HepG2 (cell line): ENCODE measurements around the gene RAET1E. TPM values are rescaled to one million over a fixed set of nuclear protein-coding genes. Genes with fewer than 3 reads are reported as not detected.

Experiments
- ATAC-seq: fragments of 200-7000 bp; cut with Tn5 transposase; 3 replicates; pipeline ENCODE4 v1.9.1; 2020; ENCODE audit warnings: mild to moderate bottlenecking, moderate library complexity
- BruUV-seq: library from RNA; stranded (reverse); fragments of 400-500 nt; replicated peaks from 2 replicates; lab custom pipeline; 2021; lab: Mats Ljungman, UMichigan
- CTCF ChIA-PET: fragments of 300-600 bp; formaldehyde crosslinking; extraction: SDS; loops from one replicate; lab custom pipeline; 2021; ENCODE audit warnings: low total read pairs, inconsistent platforms, low intra/inter-chr PET ratio; lab: Yijun Ruan, JAX
- POLR2A ChIA-PET: fragments of 350-600 bp; sonication (Branson Sonifier 250); formaldehyde crosslinking; loops from one replicate; lab custom pipeline; 2020; ENCODE audit warnings: antibody characterized with exemption, inconsistent platforms; lab: Yijun Ruan, JAX
- DNase-seq: peaks from one replicate; pipeline ENCODE4 v3.0.0-alpha.2; 2015; ENCODE audit warnings: low spot score
- FAIRE-seq: peaks from 3 replicates; lab custom pipeline; 2011; peaks lifted over from hg19 to GRCh38; lab: Jason Lieb, UNC
- H2AFZ ChIP-seq: one replicate; pipeline ENCODE4 v1.6.1; 2011; ENCODE audit warnings: low read length, inconsistent platforms
- H3K27ac ChIP-seq: fragments of 300-600 bp; 3 replicates; pipeline ENCODE4 v1.8.0; 2011; ENCODE audit warnings: mixed run types, mild to moderate bottlenecking, mixed read lengths, low read length, inconsistent platforms; ENCODE audit not compliant: insufficient read depth; ENCODE audit errors: extremely low read length
- H3K27me3 ChIP-seq, 2 experiments: fragments of 200-600 bp in 1 of 2; 2 replicates in 1 of 2; 3 replicates in 1 of 2; pipeline versions ENCODE4 v1.6.0 to v1.8.0; 2011; ENCODE audit warnings: low read length in 2 of 2, mild to moderate bottlenecking in 2 of 2, moderate library complexity in 2 of 2, inconsistent platforms in 1 of 2; ENCODE audit not compliant: insufficient read depth in 2 of 2, control insufficient read depth in 1 of 2
- H3K36me3 ChIP-seq, 2 experiments: fragments of 200-600 bp in 1 of 2; replicated peaks in 1 of 2; 2 replicates in 1 of 2; 3 replicates in 1 of 2; pipeline versions ENCODE4 v1.5.1 to v1.8.0; 2011; ENCODE audit warnings: low read length in 2 of 2, inconsistent platforms in 1 of 2; ENCODE audit not compliant: insufficient read depth in 2 of 2, control insufficient read depth in 1 of 2
- H3K4me1 ChIP-seq: 2 replicates; pipeline ENCODE4 v1.5.1; 2012; ENCODE audit warnings: low read length, inconsistent platforms; ENCODE audit not compliant: insufficient read depth
- H3K4me2 ChIP-seq: 2 replicates; pipeline ENCODE4 v1.6.0; 2011; ENCODE audit warnings: low read depth, low read length, inconsistent platforms
- H3K4me3 ChIP-seq, 3 experiments: fragments of 200-600 bp in 1 of 3; sonication (generic), shearing (Covaris generic) in 1 of 3; replicated peaks in 1 of 3; 2 replicates each; pipeline ENCODE4 v1.5.1; 2011 to 2016; ENCODE audit warnings: low read length in 3 of 3, inconsistent platforms in 2 of 3, low read depth in 2 of 3, mild to moderate bottlenecking in 2 of 3, control low read depth in 1 of 3, mixed read lengths in 1 of 3; ENCODE audit not compliant: insufficient read depth in 1 of 3
- H3K79me2 ChIP-seq: one replicate; pipeline ENCODE4 v1.6.1; 2011; ENCODE audit warnings: low read length, inconsistent platforms; ENCODE audit not compliant: insufficient read depth
- H3K9ac ChIP-seq: 2 replicates; pipeline ENCODE4 v1.6.0; 2011; ENCODE audit warnings: mild to moderate bottlenecking, low read depth, low read length, inconsistent platforms; ENCODE audit not compliant: insufficient read depth
- H3K9me3 ChIP-seq: 2 replicates; pipeline ENCODE4 v1.5.1; 2012; ENCODE audit warnings: mild to moderate bottlenecking, low read length
- H4K20me1 ChIP-seq: 2 replicates; pipeline ENCODE4 v1.6.0; 2011; ENCODE audit warnings: inconsistent platforms, mild to moderate bottlenecking, low read length, moderate library complexity; ENCODE audit not compliant: insufficient read depth
- BORCS8-MEF2B ChIP-seq: sonication (generic); formaldehyde crosslinking; IDR thresholded peaks from 2 replicates; pipeline ENCODE4 v1.8.0; 2022; ENCODE audit warnings: mild to moderate bottlenecking, missing genetic modification reagents
- CBX1 ChIP-seq: IDR thresholded peaks from one replicate; pipeline ENCODE4 v1.6.1; 2016; ENCODE audit warnings: antibody characterized with exemption, low read depth
- GPN1 ChIP-seq: sonication (generic); formaldehyde crosslinking; IDR thresholded peaks from 2 replicates; pipeline ENCODE4 v1.5.1; 2020; ENCODE audit warnings: missing genetic modification reagents, borderline replicate concordance
- KLF11 ChIP-seq: IDR thresholded peaks from 2 replicates; pipeline ENCODE4 v1.6.1; 2016; ENCODE audit warnings: missing compliant biosample characterization
- PCBP1 ChIP-seq: fragments of 200-400 bp; formaldehyde crosslinking; IDR thresholded peaks from 2 replicates; pipeline ENCODE4 v1.6.1; 2017; ENCODE audit warnings: mild to moderate bottlenecking, low read depth, low read length, borderline replicate concordance
- PHF8 ChIP-seq: sonication (generic); formaldehyde crosslinking; IDR thresholded peaks from 2 replicates; pipeline ENCODE4 v1.5.0; 2020; ENCODE audit warnings: missing genetic modification reagents
- RAD51 ChIP-seq: fragments of 450-650 bp; IDR thresholded peaks from 2 replicates; pipeline ENCODE4 v1.6.1; 2016; ENCODE audit warnings: borderline replicate concordance
- THYN1 ChIP-seq: sonication (generic); formaldehyde crosslinking; IDR thresholded peaks from 2 replicates; pipeline ENCODE4 v1.8.1; 2023; ENCODE audit warnings: low read depth, mild to moderate bottlenecking, moderate library complexity, missing genetic modification reagents, borderline replicate concordance
- TSC22D2 ChIP-seq: sonication (generic); formaldehyde crosslinking; IDR thresholded peaks from 2 replicates; pipeline ENCODE4 v1.5.1; 2020; ENCODE audit warnings: missing genetic modification reagents, mild to moderate bottlenecking, borderline replicate concordance
- ZBTB7A ChIP-seq: sonication (generic); formaldehyde crosslinking; IDR thresholded peaks from 2 replicates; pipeline ENCODE4 v1.8.0; 2022; ENCODE audit warnings: mild to moderate bottlenecking, missing genetic modification reagents
- ZNF180 ChIP-seq: sonication (generic); formaldehyde crosslinking; IDR thresholded peaks from 2 replicates; pipeline ENCODE4 v1.4.0; 2020; ENCODE audit warnings: low read depth, missing genetic modification reagents, borderline replicate concordance
- WGBS: methylation state at CpG from one replicate; pipeline ENCODE4 v1.1.6; 2017; ENCODE audit warnings: low lambda C conversion rate; 5-methylcytosine and 5-hydroxymethylcytosine counted together
- in situ Hi-C: cut with HindIII; loops from 2 replicates; pipeline ENCODE4 v1.10.0; 2017; ENCODE audit warnings: low pct_unique_long_range_greater_than_20kb; ENCODE audit not compliant: extremely low pct_ligation_motif_present
- intact Hi-C: fragments of 100-400 bp; cut with micrococcal nuclease; formaldehyde crosslinking; loops from one replicate; pipeline ENCODE4 v1.10.0; 2022; ENCODE audit not compliant: unreplicated experiment
- polyA plus RNA-seq, 8 experiments: library from polyadenylated mRNA; depleted of rRNA in 3 of 8; stranded (reverse) in 7 of 8; unstranded in 1 of 8; fragments of >200 nt; fragmentation: Illumina TruSeq in 4 of 8; extraction: Trizol in 4 of 8; gene quantifications; 2 replicates each; pipeline versions ENCODE4 v1.2.1 to v1.2.3, GENCODE V29; 2011 to 2016; ENCODE audit warnings: low read depth in 4 of 8, missing spikeins in 1 of 8, mixed read lengths in 1 of 8; ENCODE audit not compliant: insufficient read depth in 1 of 8
- total RNA-seq, 5 experiments: library from RNA; depleted of rRNA; stranded (reverse); fragments of >200 nt; fragmentation: Illumina TruSeq; extraction: Trizol; gene quantifications; 2 replicates each; pipeline ENCODE4 v1.2.3, GENCODE V29; 2016; ENCODE audit warnings: low read depth in 1 of 5
- TF ChIP-seq, protein P1 (sequence below): IDR thresholded peaks from 2 replicates; pipeline ENCODE4 v1.6.1; 2016
- TF ChIP-seq, protein P2 (sequence below): sonication (generic); formaldehyde crosslinking; IDR thresholded peaks from 2 replicates; pipeline ENCODE4 v1.9.0; 2022; ENCODE audit warnings: missing genetic modification reagents, mild to moderate bottlenecking, borderline replicate concordance
- TF ChIP-seq, protein P3 (sequence below): sonication (generic); formaldehyde crosslinking; IDR thresholded peaks from 2 replicates; pipeline ENCODE4 v1.4.0; 2020; ENCODE audit warnings: low read depth, mild to moderate bottlenecking, missing genetic modification reagents
- TF ChIP-seq, protein P4 (sequence below): IDR thresholded peaks from 2 replicates; pipeline ENCODE4 v1.6.1; 2016; ENCODE audit warnings: control low read depth

The RAET1E gene
- total and polyA plus RNA-seq, 2 of the 13 experiments (the other 11 are each of a cell fraction or from before 2014, with no cell fraction given): not detected

DNA sequence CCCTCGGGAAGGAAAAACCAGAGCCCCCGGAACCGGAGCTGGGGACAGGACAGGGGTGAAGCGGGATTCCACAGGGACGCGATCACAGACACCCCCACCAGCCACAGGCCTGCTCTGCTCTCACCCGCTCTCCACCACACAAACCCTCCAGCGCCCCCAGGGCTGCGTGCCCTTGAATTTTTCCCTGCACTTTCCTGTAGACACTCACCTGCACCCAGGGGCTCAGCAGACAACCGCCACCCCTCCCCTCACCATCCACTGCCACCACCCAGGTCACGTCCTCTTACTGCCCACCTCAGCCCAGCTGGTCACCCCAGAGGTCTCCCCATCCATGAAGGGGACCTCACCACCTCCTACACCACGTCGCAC is 44.5 kb upstream of the RAET1E start:
- H3K9ac ChIP-seq: no peak overlapping the region
- no peak for DNase-seq
- peaks cover 19 to 47% of the 10 kb centered on the region in 2 experiments for H3K27me3 ChIP-seq
- peaks cover 12% of the 10 kb centered on the region for H3K4me1 ChIP-seq
- H3K36me3 ChIP-seq: no peaks in the 10 kb centered on the region
- H2AFZ ChIP-seq: no peak overlapping the region
- no peak overlapping the region for H3K4me3 ChIP-seq
- no peaks in the 10 kb centered on the region for H3K79me2 ChIP-seq
- in situ Hi-C loops: no loop called here
- H3K9me3 ChIP-seq: no peaks in the 10 kb centered on the region
- intact Hi-C loops: no loop called here
- no peak overlapping the region for H3K27ac ChIP-seq
- TF ChIP-seq, protein P1, sequence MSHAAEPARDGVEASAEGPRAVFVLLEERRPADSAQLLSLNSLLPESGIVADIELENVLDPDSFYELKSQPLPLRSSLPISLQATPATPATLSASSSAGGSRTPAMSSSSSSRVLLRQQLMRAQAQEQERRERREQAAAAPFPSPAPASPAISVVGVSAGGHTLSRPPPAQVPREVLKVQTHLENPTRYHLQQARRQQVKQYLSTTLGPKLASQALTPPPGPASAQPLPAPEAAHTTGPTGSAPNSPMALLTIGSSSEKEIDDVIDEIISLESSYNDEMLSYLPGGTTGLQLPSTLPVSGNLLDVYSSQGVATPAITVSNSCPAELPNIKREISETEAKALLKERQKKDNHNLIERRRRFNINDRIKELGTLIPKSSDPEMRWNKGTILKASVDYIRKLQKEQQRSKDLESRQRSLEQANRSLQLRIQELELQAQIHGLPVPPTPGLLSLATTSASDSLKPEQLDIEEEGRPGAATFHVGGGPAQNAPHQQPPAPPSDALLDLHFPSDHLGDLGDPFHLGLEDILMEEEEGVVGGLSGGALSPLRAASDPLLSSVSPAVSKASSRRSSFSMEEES (CRISPR knock-in tag): no peak
- TF ChIP-seq, protein P2, sequence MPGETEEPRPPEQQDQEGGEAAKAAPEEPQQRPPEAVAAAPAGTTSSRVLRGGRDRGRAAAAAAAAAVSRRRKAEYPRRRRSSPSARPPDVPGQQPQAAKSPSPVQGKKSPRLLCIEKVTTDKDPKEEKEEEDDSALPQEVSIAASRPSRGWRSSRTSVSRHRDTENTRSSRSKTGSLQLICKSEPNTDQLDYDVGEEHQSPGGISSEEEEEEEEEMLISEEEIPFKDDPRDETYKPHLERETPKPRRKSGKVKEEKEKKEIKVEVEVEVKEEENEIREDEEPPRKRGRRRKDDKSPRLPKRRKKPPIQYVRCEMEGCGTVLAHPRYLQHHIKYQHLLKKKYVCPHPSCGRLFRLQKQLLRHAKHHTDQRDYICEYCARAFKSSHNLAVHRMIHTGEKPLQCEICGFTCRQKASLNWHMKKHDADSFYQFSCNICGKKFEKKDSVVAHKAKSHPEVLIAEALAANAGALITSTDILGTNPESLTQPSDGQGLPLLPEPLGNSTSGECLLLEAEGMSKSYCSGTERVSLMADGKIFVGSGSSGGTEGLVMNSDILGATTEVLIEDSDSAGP (CRISPR knock-in tag): no peak
- TF ChIP-seq THYN1 (CRISPR knock-in tag): no peak
- TF ChIP-seq, protein P3, sequence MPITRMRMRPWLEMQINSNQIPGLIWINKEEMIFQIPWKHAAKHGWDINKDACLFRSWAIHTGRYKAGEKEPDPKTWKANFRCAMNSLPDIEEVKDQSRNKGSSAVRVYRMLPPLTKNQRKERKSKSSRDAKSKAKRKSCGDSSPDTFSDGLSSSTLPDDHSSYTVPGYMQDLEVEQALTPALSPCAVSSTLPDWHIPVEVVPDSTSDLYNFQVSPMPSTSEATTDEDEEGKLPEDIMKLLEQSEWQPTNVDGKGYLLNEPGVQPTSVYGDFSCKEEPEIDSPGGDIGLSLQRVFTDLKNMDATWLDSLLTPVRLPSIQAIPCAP: no peak
- no peak for TF ChIP-seq ZBTB7A (CRISPR knock-in tag)
- no peak for TF ChIP-seq PHF8
- no peak for TF ChIP-seq BORCS8-MEF2B (CRISPR knock-in tag)
- no peak for TF ChIP-seq TSC22D2 (CRISPR knock-in tag)
- TF ChIP-seq, protein P4, sequence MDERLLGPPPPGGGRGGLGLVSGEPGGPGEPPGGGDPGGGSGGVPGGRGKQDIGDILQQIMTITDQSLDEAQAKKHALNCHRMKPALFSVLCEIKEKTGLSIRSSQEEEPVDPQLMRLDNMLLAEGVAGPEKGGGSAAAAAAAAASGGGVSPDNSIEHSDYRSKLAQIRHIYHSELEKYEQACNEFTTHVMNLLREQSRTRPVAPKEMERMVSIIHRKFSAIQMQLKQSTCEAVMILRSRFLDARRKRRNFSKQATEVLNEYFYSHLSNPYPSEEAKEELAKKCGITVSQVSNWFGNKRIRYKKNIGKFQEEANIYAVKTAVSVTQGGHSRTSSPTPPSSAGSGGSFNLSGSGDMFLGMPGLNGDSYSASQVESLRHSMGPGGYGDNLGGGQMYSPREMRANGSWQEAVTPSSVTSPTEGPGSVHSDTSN (CRISPR knock-in tag): no peak
- no peak for TF ChIP-seq GPN1 (CRISPR knock-in tag)
- TF ChIP-seq ZNF180: no peak
- TF ChIP-seq CBX1: no peak
- TF ChIP-seq KLF11 (CRISPR knock-in tag): no peak
- TF ChIP-seq RAD51: no peak
- no peak for TF ChIP-seq PCBP1
- TF ChIP-seq, all 625 proteins: peak for 0
- ATAC-seq (0 out of 3 replicates have a peak, but pooled peaks have one; percentile 6), FAIRE-seq (no peak)
- H3K4me2 ChIP-seq: no peak overlapping the region
- H4K20me1 ChIP-seq: no peaks in the 10 kb centered on the region; the same call in 1 of the 2 replicates
- ChIA-PET CTCF (no interaction called here), POLR2A (no interaction called here)
- BruUV-seq: no TSS peak
- 19% methylated on average over 13 of the region's 13 CpGs for WGBS
